WTC11 (cell line): Measurements from ENCODE around the gene USF2. TPM values are rescaled to one million over a fixed set of nuclear protein-coding genes. Genes with fewer than 3 reads are reported as not detected.

Source experiments
- total RNA-seq: library from RNA; stranded (reverse); gene quantifications from 3 replicates; pipeline ENCODE4 v1.2.3, GENCODE V29; 2021

USF2 gene
- total RNA-seq, 1 experiment from 2014 or later = 109 TPM

Other genes with a start within 250 kb of the USF2 start
- gene SCN1B, start 238.5 kb upstream of the USF2 start, total RNA-seq = 4.4 to 8.0 TPM (median 4.8 TPM) in 3 replicates
- gene HPN, start 227.2 kb upstream of the USF2 start, total RNA-seq = 20.8 to 35.5 TPM (median 34.6 TPM) in 3 replicates
- gene FXYD3, start 153.1 kb upstream of the USF2 start, total RNA-seq = 1.0 to 1.8 TPM (median 1.2 TPM) in 3 replicates
- gene LGI4, start 133.9 kb upstream of the USF2 start, total RNA-seq = 14.2 to 15.7 TPM (median 15.1 TPM) in 3 replicates
- 11.3 to 13.4 TPM (median 13.3 TPM) in 3 replicates for gene FXYD1, start 130.1 kb upstream of the USF2 start, total RNA-seq
- gene FXYD7, start 125.7 kb upstream of the USF2 start, total RNA-seq = 16.7 to 16.9 TPM (median 16.9 TPM) in 3 replicates
- gene FXYD5, start 114.2 kb upstream of the USF2 start, total RNA-seq = 114 to 135 TPM (median 128 TPM) in 3 replicates
- 0.16 to 0.20 TPM in 2 of 3 replicates, not detected in the other for gene FAM187B, start 40.2 kb upstream of the USF2 start, total RNA-seq
- 126 to 132 TPM (median 130 TPM) in 3 replicates for gene LSR, start 20.0 kb upstream of the USF2 start, total RNA-seq
- 0.11 to 0.22 TPM (median 0.14 TPM) in 3 replicates for gene HAMP, start 13.6 kb downstream of the USF2 start, total RNA-seq
- gene MAG, start 23.2 kb downstream of the USF2 start, total RNA-seq = 0.23 to 0.53 TPM (median 0.46 TPM) in 3 replicates
- gene CD22, start 60.2 kb downstream of the USF2 start, total RNA-seq = 0.28 to 1.1 TPM (median 0.55 TPM) in 3 replicates
- 0.07 TPM in 1 of 3 replicates, not detected in the others for gene FFAR1, start 78.9 kb downstream of the USF2 start, total RNA-seq
- gene FFAR3, start 89.5 kb downstream of the USF2 start, total RNA-seq = not detected in 3 replicates
- not detected in 3 replicates for gene GPR42, start 102.1 kb downstream of the USF2 start, total RNA-seq
- not detected in 3 replicates for gene FFAR2, start 179.3 kb downstream of the USF2 start, total RNA-seq
- gene KRTDAP, start 221.5 kb downstream of the USF2 start, total RNA-seq = 1.3 to 3.2 TPM (median 1.7 TPM) in 3 replicates
- 284 to 302 TPM (median 285 TPM) in 3 replicates for gene DMKN, start 244.7 kb downstream of the USF2 start, total RNA-seq